Suprapubic skin (tissue), 3 donors: Measurements from ENCODE around the gene TEX261.

Source experiments
- CTCF ChIP-seq, 2 donors: fragments of 200-600 bp in 1 of 2; fragments of 450-650 bp in 1 of 2; sonication (generic) in 1 of 2; IDR thresholded peaks; one replicate each; pipeline ENCODE4 v1.5.1; 2016 to 2019; ENCODE audit warnings: antibody characterized with exemption in 2 of 2, mild to moderate bottlenecking in 1 of 2, moderate library complexity in 1 of 2
- POLR2AphosphoS5 ChIP-seq, 3 donors: sonication (generic); formaldehyde crosslinking; IDR thresholded peaks; one replicate each; pipeline ENCODE4 v1.6.1; 2017; ENCODE audit warnings: antibody characterized with exemption in 3 of 3

GRCh38 chr2:70942396-70943204 lies 52.1 kb downstream of the TEX261 start:
- no peak for TF ChIP-seq CTCF (IDR thresholded peaks at IDR 0.05)
- TF ChIP-seq POLR2AphosphoS5 (IDR thresholded peaks at IDR 0.05), result no peak
